ENCODE results near the gene FOS. TPM values are rescaled to one million over a fixed set of nuclear protein-coding genes. Genes with fewer than 3 reads are reported as not detected.

Gene FOS
- total and polyA plus RNA-seq, 2 of the 8 experiments (the other 6 are each of a cell fraction or from before 2014, with no cell fraction given): 50.2 to 51.8 TPM

DNA sequence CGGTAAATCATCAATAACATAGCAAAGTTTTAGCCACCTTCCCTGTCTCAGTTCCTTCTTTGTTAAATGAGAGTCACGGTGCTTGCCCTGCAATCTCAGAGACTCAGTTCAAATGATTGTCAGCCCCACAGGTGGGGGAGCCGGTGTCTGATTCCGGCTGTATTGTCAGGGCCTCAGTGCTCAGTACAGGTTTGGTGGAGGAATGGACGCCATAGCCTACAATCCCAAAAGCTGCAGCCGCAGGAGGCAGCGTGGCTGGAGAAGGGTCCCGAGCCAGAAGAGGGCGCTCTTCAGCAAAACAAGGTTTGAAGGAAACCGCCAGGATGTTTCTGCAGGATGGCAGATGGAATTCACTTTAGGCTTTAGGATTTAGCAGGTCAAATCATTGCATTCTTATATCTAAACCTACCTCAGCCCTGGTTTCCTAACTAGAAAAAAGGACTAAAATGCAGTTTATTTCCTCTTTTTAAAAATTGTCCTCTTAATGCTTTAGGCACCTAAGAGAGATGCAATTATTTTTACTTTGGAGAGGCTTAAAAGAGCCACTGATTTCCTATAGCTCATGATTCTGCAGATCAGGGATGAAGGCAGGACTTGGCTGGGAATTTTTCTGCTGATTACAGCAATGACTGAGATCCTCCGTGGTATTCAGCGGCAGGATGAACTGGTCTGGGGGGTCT lies 29.2 kb downstream of the FOS start:
- H4K20me1 ChIP-seq (replicated peaks in 1 of 2; ENCODE audit: control insufficient read depth in 1 of 2, insufficient read depth in 2 of 2, low read length in 2 of 2): no peaks in the 10 kb centered on the region
- DNase-seq (ENCODE audit: low read depth in 1 of 2, low spot score in 2 of 2) (peak; percentile 75 to 96), FAIRE-seq (peak; percentile 69)
- peak overlapping the region; percentile 16; the same call in 1 of the 2 replicates for H3K18ac ChIP-seq (ENCODE audit: extremely low read depth, low read length)
- H2BK5ac ChIP-seq (ENCODE audit: low read depth, low read length): peak overlapping the region; percentile 54; the same call in 1 of the 2 replicates
- no peak overlapping the region for H4K91ac ChIP-seq (replicated peaks; ENCODE audit: insufficient read length, low read length)
- H2AFZ ChIP-seq (ENCODE audit: low read length): peak overlapping the region; percentile 98
- H3K79me1 ChIP-seq (ENCODE audit: low read depth, low read length): no peaks in the 10 kb centered on the region
- H3K4me2 ChIP-seq (ENCODE audit: insufficient read depth in 1 of 2, low read depth in 2 of 2, low read length in 2 of 2): no peak overlapping the region
- H3K9me3 ChIP-seq (ENCODE audit: insufficient read depth in 2 of 2, low read depth in 1 of 2, low read length in 1 of 2): no peaks in the 10 kb centered on the region
- no peaks in the 10 kb centered on the region for H3K27me3 ChIP-seq (replicated peaks in 1 of 4; ENCODE audit: control insufficient read depth in 3 of 4, extremely low read depth in 1 of 4, insufficient read depth in 3 of 4, low read length in 3 of 4)
- POLR2A ChIA-PET (ENCODE audit: partially characterized antibody): interaction anchor here (0.6 to 1.1 kb wide), 4 partner anchors 49 to 166 kb away, joined by 3 read pairs; partner anchors contain the start of gene JDP2
- no peaks in the 10 kb centered on the region for H3K23me2 ChIP-seq (ENCODE audit: low read depth, low read length)
- H3K4me3 ChIP-seq (ENCODE audit: extremely low read depth in 1 of 4, insufficient read depth in 2 of 4, low read depth in 3 of 4, low read length in 4 of 4): no peak overlapping the region
- H3K14ac ChIP-seq (ENCODE audit: insufficient read length): no peak overlapping the region
- no peak overlapping the region for H3K23ac ChIP-seq (ENCODE audit: insufficient read length)
- H3K27ac ChIP-seq (ENCODE audit: low read depth, low read length): no peak overlapping the region
- H2BK120ac ChIP-seq (replicated peaks; ENCODE audit: low read depth, low read length): no peak overlapping the region
- 27% methylated on average over 12 of the region's 12 CpGs; no CpG with 5 or more reads in 1 of the 2 experiments for WGBS, 2 experiments (ENCODE audit: extremely low coverage in 1 of 2, insufficient coverage in 1 of 2, insufficient read length in 1 of 2, insufficient replicate concordance in 2 of 2, low coverage in 1 of 2, low lambda C conversion rate in 2 of 2, missing lambda C conversion rate in 1 of 2)
- H4K8ac ChIP-seq (ENCODE audit: extremely low read depth, insufficient read depth, low read length): no peak overlapping the region
- peaks cover 0 to 6% (median 5%) of the 10 kb centered on the region in 4 experiments; a peak in 5 of 7 replicates for H3K4me1 ChIP-seq (replicated peaks in 1 of 4; ENCODE audit: control insufficient read depth in 3 of 4, insufficient read depth in 4 of 4, low read length in 3 of 4)
- H3K36me3 ChIP-seq (ENCODE audit: control insufficient read depth in 2 of 4, insufficient read depth in 4 of 4, low read length in 3 of 4): no peaks in the 10 kb centered on the region
- H3K4ac ChIP-seq (replicated peaks; ENCODE audit: insufficient read length, low read depth, low read length): peak overlapping the region; percentile 88
- peak overlapping the region; percentile 25; the same call in 1 of the 2 replicates for H2BK15ac ChIP-seq (ENCODE audit: low read length)
- no peaks in the 10 kb centered on the region for H3K79me2 ChIP-seq (ENCODE audit: control insufficient read depth in 1 of 2, insufficient read depth in 2 of 2, low read length in 2 of 2)
- H2BK20ac ChIP-seq (ENCODE audit: low read length): no peak overlapping the region
- no peak overlapping the region for H4K5ac ChIP-seq (ENCODE audit: insufficient read length, low read depth, low read length)
- no peak overlapping the region for H3K56ac ChIP-seq (replicated peaks; ENCODE audit: insufficient read length, low read depth, low read length)
- no peak overlapping the region for H2AK5ac ChIP-seq (ENCODE audit: low read depth, low read length)
- H3K9ac ChIP-seq (replicated peaks in 1 of 4; ENCODE audit: extremely low read depth in 1 of 4, low read depth in 3 of 4, low read length in 3 of 4): no peak overlapping the region
- CTCF ChIA-PET (ENCODE audit: partially characterized antibody): interaction anchor here (0.6 to 14.1 kb wide), 42 partner anchors 11 to 990 kb away, joined by 3 to 184 read pairs (median 4); partner anchors contain the start of gene JDP2
- peak overlapping the region; percentile 69 for H2BK12ac ChIP-seq (ENCODE audit: low read depth, low read length)
- TF ChIP-seq HDAC6 (IDR thresholded peaks at IDR 0.05; ENCODE audit: low read depth, low read length) (no peak), TEAD4 (IDR thresholded peaks at IDR 0.05; ENCODE audit: low read depth, low read length) (0 out of 2 replicates have a peak, but pooled peaks have one; percentile 15), RNF2 (IDR thresholded peaks at IDR 0.05; ENCODE audit: borderline replicate concordance, low read depth, low read length, missing control alignments, poor library complexity, severe bottlenecking) (no peak), EZH2 (IDR thresholded peaks at IDR 0.05; ENCODE audit: low read depth, low read length, severe bottlenecking) (no peak), CBX8 (IDR thresholded peaks at IDR 0.05; ENCODE audit: borderline replicate concordance, low read depth, low read length) (no peak), GABPA (IDR thresholded peaks at IDR 0.05; ENCODE audit: borderline replicate concordance, insufficient read depth, low read length) (no peak), CBX5 (IDR thresholded peaks at IDR 0.05; ENCODE audit: low read depth, low read length) (no peak), HDAC2 (IDR thresholded peaks at IDR 0.05; ENCODE audit: borderline replicate concordance in 1 of 2, low read depth in 2 of 2, low read length in 2 of 2) (no peak), CHD1 (IDR thresholded peaks at IDR 0.05; ENCODE audit: low read depth, low read length) (no peak)
- TF ChIP-seq, protein P1, sequence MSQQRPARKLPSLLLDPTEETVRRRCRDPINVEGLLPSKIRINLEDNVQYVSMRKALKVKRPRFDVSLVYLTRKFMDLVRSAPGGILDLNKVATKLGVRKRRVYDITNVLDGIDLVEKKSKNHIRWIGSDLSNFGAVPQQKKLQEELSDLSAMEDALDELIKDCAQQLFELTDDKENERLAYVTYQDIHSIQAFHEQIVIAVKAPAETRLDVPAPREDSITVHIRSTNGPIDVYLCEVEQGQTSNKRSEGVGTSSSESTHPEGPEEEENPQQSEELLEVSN (IDR thresholded peaks at IDR 0.05): no peak
